HCT116 (cell line): ENCODE data around the gene PPWD1. TPM values are rescaled to one million over a fixed set of nuclear protein-coding genes. Genes with fewer than 3 reads are reported as not detected.

Experiments
- ATAC-seq: fragments of 200-7000 bp; cut with Tn5 transposase; 2 replicates; pipeline ENCODE4 v1.9.1; 2020; ENCODE audit warnings: mild to moderate bottlenecking, moderate library complexity
- BruUV-seq: library from RNA; stranded (reverse); fragments of 400-500 nt; replicated peaks from 2 replicates; lab custom pipeline; 2021; lab: Mats Ljungman, UMichigan
- CTCF ChIA-PET: fragments of 300-600 bp; sonication (Branson Sonifier 250); formaldehyde crosslinking; loops from one replicate; lab custom pipeline; 2021; ENCODE audit warnings: antibody characterized with exemption; lab: Charles Lee
- POLR2A ChIA-PET: fragments of 300-600, 350-600 bp; sonication (Branson Sonifier 250); formaldehyde crosslinking; loops from one replicate; lab custom pipeline; 2021; ENCODE audit warnings: antibody characterized with exemption; lab: Charles Lee
- RAD21 ChIA-PET, 2 experiments: fragments of 300-600 bp; sonication (Branson Sonifier 250); formaldehyde crosslinking; loops; one replicate each; lab custom pipeline; 2023; ENCODE audit warnings: low total read pairs in 2 of 2; ENCODE audit not compliant: uncharacterized antibody in 2 of 2, unreplicated experiment in 2 of 2, low non-redundant PET in 1 of 2; lab: Charles Lee
- DNase-seq: peaks from one replicate; pipeline ENCODE4 v3.0.0-alpha.2; 2010; ENCODE audit warnings: low read depth, low spot score
- H2AFZ ChIP-seq: fragments of 200-600 bp; shearing (Covaris generic), sonication (generic); 2 replicates; pipeline ENCODE4 v1.6.1; 2017; ENCODE audit warnings: low read depth, mixed run types, mixed read lengths, antibody characterized with exemption, low read length; ENCODE audit not compliant: poor library complexity, severe bottlenecking
- H3K27ac ChIP-seq: 2 replicates; pipeline ENCODE4 v1.5.1; 2012; ENCODE audit warnings: low read depth, low read length
- H3K27me3 ChIP-seq: fragments of 200-600 bp; sonication (generic); 2 replicates; pipeline ENCODE4 v1.6.1; 2016; ENCODE audit warnings: mixed run types, low read length, mixed read lengths; ENCODE audit not compliant: insufficient read depth
- H3K36me3 ChIP-seq, 2 experiments: fragments of 200-500 bp in 1 of 2; fragments of 200-600 bp in 1 of 2; sonication (Bioruptor generic) in 1 of 2; sonication (generic) in 1 of 2; 2 replicates each; pipeline versions ENCODE4 v1.5.1 to v1.6.1; 2014 to 2016; ENCODE audit warnings: low read length in 2 of 2, inconsistent platforms in 1 of 2, mixed read lengths in 1 of 2, mixed run types in 1 of 2; ENCODE audit not compliant: insufficient read depth in 2 of 2, control insufficient read depth in 1 of 2
- H3K4me1 ChIP-seq, 2 experiments: fragments of 200-600 bp in 1 of 2; sonication (generic) in 1 of 2; 2 replicates each; pipeline versions ENCODE4 v1.5.1 to v1.6.1; 2012 to 2017; ENCODE audit warnings: low read length in 2 of 2, inconsistent platforms in 1 of 2, mild to moderate bottlenecking in 1 of 2, mixed read lengths in 1 of 2, mixed run types in 1 of 2, moderate library complexity in 1 of 2; ENCODE audit not compliant: insufficient read depth in 2 of 2, control insufficient read depth in 1 of 2
- H3K4me2 ChIP-seq: fragments of 200-600 bp; sonication (generic); 2 replicates; pipeline ENCODE4 v1.6.1; 2017; ENCODE audit warnings: mixed run types, low read length, mixed read lengths
- H3K4me3 ChIP-seq, 2 experiments: fragments of 200-600 bp in 1 of 2; sonication (generic) in 1 of 2; replicated peaks in 1 of 2; 2 replicates each; pipeline ENCODE4 v1.5.1; 2011 to 2016; ENCODE audit warnings: low read length in 2 of 2, control low read depth in 1 of 2, low read depth in 1 of 2, mild to moderate bottlenecking in 1 of 2, mixed read lengths in 1 of 2, mixed run types in 1 of 2
- H3K79me2 ChIP-seq: fragments of 200-600 bp; sonication (generic); 2 replicates; pipeline ENCODE4 v1.6.1; 2017; ENCODE audit warnings: mild to moderate bottlenecking, mixed run types, low read length, moderate library complexity, mixed read lengths; ENCODE audit not compliant: insufficient read depth
- H3K9ac ChIP-seq: fragments of 200-600 bp; sonication (generic); 2 replicates; pipeline ENCODE4 v1.6.1; 2016; ENCODE audit warnings: low read length, mixed read lengths
- H3K9me2 ChIP-seq: fragments of 200-600 bp; sonication (generic), shearing (Covaris generic); 2 replicates; pipeline ENCODE4 v1.6.1; 2017; ENCODE audit warnings: mixed run types, mild to moderate bottlenecking, moderate library complexity; ENCODE audit not compliant: insufficient read depth
- H3K9me3 ChIP-seq, 2 experiments: fragments of 200-500 bp in 1 of 2; fragments of 200-600 bp in 1 of 2; sonication (Bioruptor generic) in 1 of 2; sonication (generic) in 1 of 2; 2 replicates each; pipeline ENCODE4 v1.6.1; 2014 to 2017; ENCODE audit warnings: low read length in 2 of 2, mixed read lengths in 2 of 2, inconsistent platforms in 1 of 2, low read depth in 1 of 2, mild to moderate bottlenecking in 1 of 2, mixed run types in 1 of 2, moderate library complexity in 1 of 2; ENCODE audit not compliant: control insufficient read depth in 1 of 2, insufficient read depth in 1 of 2
- H4K20me1 ChIP-seq: fragments of 200-600 bp; sonication (generic), shearing (Covaris generic); 2 replicates; pipeline ENCODE4 v1.6.1; 2017; ENCODE audit warnings: mixed run types, mild to moderate bottlenecking, moderate library complexity; ENCODE audit not compliant: insufficient read depth
- EGR1 ChIP-seq: IDR thresholded peaks from 2 replicates; pipeline ENCODE4 v1.6.1; 2012; ENCODE audit warnings: low read depth
- ELF1 ChIP-seq: IDR thresholded peaks from 2 replicates; pipeline ENCODE4 v1.6.1; 2012; ENCODE audit warnings: low read depth, borderline replicate concordance
- EZH2 ChIP-seq: fragments of 200-600 bp; sonication (generic); IDR thresholded peaks from 2 replicates; pipeline ENCODE4 v1.6.1; 2017; ENCODE audit warnings: antibody characterized with exemption, mixed run types
- FOSL1 ChIP-seq: IDR thresholded peaks from 2 replicates; pipeline ENCODE4 v1.6.1; 2012; ENCODE audit warnings: low read depth
- POLR2A ChIP-seq: IDR thresholded peaks from 2 replicates; pipeline ENCODE4 v1.7.0; 2011; ENCODE audit warnings: borderline replicate concordance; ENCODE audit not compliant: insufficient read depth, insufficient read length; ENCODE audit errors: extremely low read depth
- POLR2AphosphoS5 ChIP-seq: IDR thresholded peaks from 2 replicates; pipeline ENCODE4 v1.6.1; 2011; ENCODE audit warnings: mild to moderate bottlenecking, low read depth, low read length, moderate library complexity
- SIN3A ChIP-seq: IDR thresholded peaks from 2 replicates; pipeline ENCODE4 v1.6.1; 2012; ENCODE audit warnings: low read depth
- SP1 ChIP-seq: IDR thresholded peaks from 2 replicates; pipeline ENCODE4 v1.6.1; 2012; ENCODE audit warnings: low read depth
- SRF ChIP-seq: IDR thresholded peaks from 2 replicates; pipeline ENCODE4 v1.6.1; 2012; ENCODE audit warnings: low read depth
- intact Hi-C: fragments of 100-400 bp; cut with micrococcal nuclease; formaldehyde crosslinking; loops from 2 replicates; pipeline ENCODE4 v1.10.0; 2022
- total RNA-seq: library from RNA; stranded (reverse); gene quantifications from one replicate; pipeline ENCODE4 v1.2.1, GENCODE V29; 2021; ENCODE audit not compliant: unreplicated experiment
- TF ChIP-seq, protein P1 (sequence below), 3 experiments: fragments of 200-600 bp in 1 of 3; sonication (generic) in 1 of 3; IDR thresholded peaks in 2 of 3; conservative IDR thresholded peaks in 1 of 3; 2 replicates each; pipeline ENCODE4 v1.5.1; 2012 to 2017; ENCODE audit warnings: low read depth in 2 of 3, low read length in 2 of 3, antibody characterized with exemption in 1 of 3, borderline replicate concordance in 1 of 3, control low read depth in 1 of 3, mild to moderate bottlenecking in 1 of 3, mixed read lengths in 1 of 3, mixed run types in 1 of 3, moderate library complexity in 1 of 3; ENCODE audit not compliant: insufficient read depth in 1 of 3
- TF ChIP-seq, protein P2 (sequence below): IDR thresholded peaks from 2 replicates; pipeline ENCODE4 v1.6.1; 2012; ENCODE audit warnings: low read depth
- TF ChIP-seq, protein P3 (sequence below): IDR thresholded peaks from 2 replicates; pipeline ENCODE4 v1.6.1; 2012

PPWD1 gene
- total RNA-seq, 1 experiment from 2014 or later, result 25.5 TPM

DNA sequence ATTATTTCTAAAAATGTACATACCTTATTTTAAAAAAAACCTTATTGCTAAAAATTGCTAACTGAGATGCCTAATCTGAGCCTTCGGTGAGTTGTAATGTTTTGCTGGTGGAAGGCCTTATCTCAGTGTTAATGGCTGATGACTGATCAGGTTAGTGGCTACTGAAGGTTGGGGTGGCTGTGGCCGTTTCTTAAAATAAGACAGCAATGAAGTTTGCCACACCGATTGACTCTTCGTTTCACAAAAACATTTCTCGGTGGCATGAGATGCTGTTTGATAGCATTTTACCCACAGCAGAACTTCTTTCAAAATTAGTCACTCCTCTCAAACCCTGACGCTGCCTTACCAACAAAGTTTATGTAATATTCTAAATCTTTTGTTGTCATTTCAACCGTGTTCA, 14.8 kb upstream of the PPWD1 start:
- Histone ChIP-seq H3K79me2 (peaks cover 6% of the 10 kb centered on the region; the same call in 1 of the 2 replicates), H4K20me1 (no peaks in the 10 kb centered on the region), H3K4me3 (no peak overlapping the region), H3K9ac (no peak overlapping the region), H2AFZ (no peak overlapping the region), H3K36me3 (peaks cover 12 to 13% of the 10 kb centered on the region in 2 experiments; a peak in 2 of 4 replicates), H3K4me2 (no peak overlapping the region), H3K9me3 (no peaks in the 10 kb centered on the region), H3K4me1 (no peaks in the 10 kb centered on the region), H3K9me2 (no peaks in the 10 kb centered on the region), H3K27ac (no peak overlapping the region), H3K27me3 (no peaks in the 10 kb centered on the region)
- ChIA-PET POLR2A (no interaction called here), CTCF (no interaction called here), RAD21 (interaction anchor here in 1 of 2 experiments (0.6 kb wide), 1 partner anchor 38 kb away, joined by 3 read pairs; no protein-coding TSS in a partner anchor)
- intact Hi-C loops, result no loop called here
- TF ChIP-seq ELF1, result no peak
- no TSS peak for BruUV-seq
- no peak for DNase-seq
- ATAC-seq, result no peak

DNA sequence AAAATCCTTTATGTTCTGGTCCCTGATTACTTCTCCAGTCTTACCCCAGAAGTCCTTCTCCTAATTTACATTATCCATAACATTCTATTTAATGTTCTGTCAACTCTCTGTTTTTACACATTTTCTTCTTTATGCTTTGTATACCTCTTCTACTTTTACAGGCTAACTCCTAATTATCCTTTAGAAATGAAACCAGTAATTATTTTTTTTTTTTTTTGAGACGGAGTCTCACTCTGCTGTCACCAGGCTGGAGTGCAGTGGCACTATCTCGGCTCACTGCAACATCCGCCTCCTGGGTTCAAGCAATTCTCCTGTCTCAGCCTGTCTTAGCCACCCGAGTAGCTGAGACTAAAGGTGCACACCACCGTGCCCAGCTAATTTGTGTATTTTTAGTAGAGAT, 9.2 kb upstream of the PPWD1 start:
- Histone ChIP-seq H3K27ac (no peak overlapping the region), H2AFZ (no peak overlapping the region), H3K4me1 (no peaks in the 10 kb centered on the region), H3K9me3 (no peaks in the 10 kb centered on the region), H3K36me3 (peaks cover 16 to 20% of the 10 kb centered on the region in 2 experiments), H3K9me2 (no peaks in the 10 kb centered on the region), H3K27me3 (no peaks in the 10 kb centered on the region)
- BruUV-seq, result no TSS peak
- DNase-seq (no peak), ATAC-seq (no peak)
- no peak for TF ChIP-seq POLR2AphosphoS5
- no peak for TF ChIP-seq SIN3A
- TF ChIP-seq, protein P1, sequence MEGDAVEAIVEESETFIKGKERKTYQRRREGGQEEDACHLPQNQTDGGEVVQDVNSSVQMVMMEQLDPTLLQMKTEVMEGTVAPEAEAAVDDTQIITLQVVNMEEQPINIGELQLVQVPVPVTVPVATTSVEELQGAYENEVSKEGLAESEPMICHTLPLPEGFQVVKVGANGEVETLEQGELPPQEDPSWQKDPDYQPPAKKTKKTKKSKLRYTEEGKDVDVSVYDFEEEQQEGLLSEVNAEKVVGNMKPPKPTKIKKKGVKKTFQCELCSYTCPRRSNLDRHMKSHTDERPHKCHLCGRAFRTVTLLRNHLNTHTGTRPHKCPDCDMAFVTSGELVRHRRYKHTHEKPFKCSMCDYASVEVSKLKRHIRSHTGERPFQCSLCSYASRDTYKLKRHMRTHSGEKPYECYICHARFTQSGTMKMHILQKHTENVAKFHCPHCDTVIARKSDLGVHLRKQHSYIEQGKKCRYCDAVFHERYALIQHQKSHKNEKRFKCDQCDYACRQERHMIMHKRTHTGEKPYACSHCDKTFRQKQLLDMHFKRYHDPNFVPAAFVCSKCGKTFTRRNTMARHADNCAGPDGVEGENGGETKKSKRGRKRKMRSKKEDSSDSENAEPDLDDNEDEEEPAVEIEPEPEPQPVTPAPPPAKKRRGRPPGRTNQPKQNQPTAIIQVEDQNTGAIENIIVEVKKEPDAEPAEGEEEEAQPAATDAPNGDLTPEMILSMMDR (IDR thresholded peaks at IDR 0.05 in 2 of 3, conservative IDR thresholded peaks at IDR 0.05 in 1 of 3; ENCODE audit: borderline replicate concordance in 1 of 3, insufficient read depth in 1 of 3, low read depth in 2 of 3, low read length in 2 of 3), result no peak
- TF ChIP-seq, protein P2, sequence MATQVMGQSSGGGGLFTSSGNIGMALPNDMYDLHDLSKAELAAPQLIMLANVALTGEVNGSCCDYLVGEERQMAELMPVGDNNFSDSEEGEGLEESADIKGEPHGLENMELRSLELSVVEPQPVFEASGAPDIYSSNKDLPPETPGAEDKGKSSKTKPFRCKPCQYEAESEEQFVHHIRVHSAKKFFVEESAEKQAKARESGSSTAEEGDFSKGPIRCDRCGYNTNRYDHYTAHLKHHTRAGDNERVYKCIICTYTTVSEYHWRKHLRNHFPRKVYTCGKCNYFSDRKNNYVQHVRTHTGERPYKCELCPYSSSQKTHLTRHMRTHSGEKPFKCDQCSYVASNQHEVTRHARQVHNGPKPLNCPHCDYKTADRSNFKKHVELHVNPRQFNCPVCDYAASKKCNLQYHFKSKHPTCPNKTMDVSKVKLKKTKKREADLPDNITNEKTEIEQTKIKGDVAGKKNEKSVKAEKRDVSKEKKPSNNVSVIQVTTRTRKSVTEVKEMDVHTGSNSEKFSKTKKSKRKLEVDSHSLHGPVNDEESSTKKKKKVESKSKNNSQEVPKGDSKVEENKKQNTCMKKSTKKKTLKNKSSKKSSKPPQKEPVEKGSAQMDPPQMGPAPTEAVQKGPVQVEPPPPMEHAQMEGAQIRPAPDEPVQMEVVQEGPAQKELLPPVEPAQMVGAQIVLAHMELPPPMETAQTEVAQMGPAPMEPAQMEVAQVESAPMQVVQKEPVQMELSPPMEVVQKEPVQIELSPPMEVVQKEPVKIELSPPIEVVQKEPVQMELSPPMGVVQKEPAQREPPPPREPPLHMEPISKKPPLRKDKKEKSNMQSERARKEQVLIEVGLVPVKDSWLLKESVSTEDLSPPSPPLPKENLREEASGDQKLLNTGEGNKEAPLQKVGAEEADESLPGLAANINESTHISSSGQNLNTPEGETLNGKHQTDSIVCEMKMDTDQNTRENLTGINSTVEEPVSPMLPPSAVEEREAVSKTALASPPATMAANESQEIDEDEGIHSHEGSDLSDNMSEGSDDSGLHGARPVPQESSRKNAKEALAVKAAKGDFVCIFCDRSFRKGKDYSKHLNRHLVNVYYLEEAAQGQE, result no peak
- no peak for TF ChIP-seq FOSL1
- TF ChIP-seq EZH2, result no peak
- TF ChIP-seq SP1, result no peak
- TF ChIP-seq SRF, result no peak
- TF ChIP-seq, protein P3, sequence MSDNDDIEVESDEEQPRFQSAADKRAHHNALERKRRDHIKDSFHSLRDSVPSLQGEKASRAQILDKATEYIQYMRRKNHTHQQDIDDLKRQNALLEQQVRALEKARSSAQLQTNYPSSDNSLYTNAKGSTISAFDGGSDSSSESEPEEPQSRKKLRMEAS, result no peak
- no peak for TF ChIP-seq POLR2A
- no peak for TF ChIP-seq EGR1
- TF ChIP-seq, all 23 proteins: peak for 0
- CTCF ChIA-PET, result no interaction called here
- no peaks in the 10 kb centered on the region; the same call in 1 of the 2 replicates for H4K20me1 ChIP-seq
- intact Hi-C loops, result no loop called here
- no peak overlapping the region for H3K4me3 ChIP-seq
- no peak overlapping the region for H3K9ac ChIP-seq
- H3K4me2 ChIP-seq, result no peak overlapping the region
- RAD21 ChIA-PET, result no interaction called here
- peaks cover 39% of the 10 kb centered on the region for H3K79me2 ChIP-seq
- POLR2A ChIA-PET, result interaction anchor here (0.9 kb wide), 1 partner anchor 9 kb away, joined by 4 read pairs; the partner anchor contains the start of genes CENPK and PPWD1
